Smooth muscle cell (in vitro differentiated cells): Measurements from ENCODE around the gene STK38L. TPM values are rescaled to one million over a fixed set of nuclear protein-coding genes. Genes with fewer than 3 reads are reported as not detected.

Source experiments
- DNase-seq: peaks from one replicate; lab custom pipeline; 2025; ENCODE audit not compliant: unreplicated experiment; lab: John Stamatoyannopoulos, UW
- H2AFZ ChIP-seq: fragments of 200-600 bp; sonication (generic); 2 replicates; pipeline ENCODE4 v1.6.0; 2016; ENCODE audit warnings: antibody characterized with exemption, low read depth, mild to moderate bottlenecking
- H3F3A ChIP-seq: fragments of 200-600 bp; sonication (generic); 2 replicates; pipeline ENCODE4 v1.6.0; 2017; ENCODE audit warnings: antibody characterized with exemption, low read depth
- H3K27ac ChIP-seq: fragments of 200-600 bp; sonication (generic); 2 replicates; pipeline ENCODE4 v1.5.1; 2016; ENCODE audit warnings: low read depth, mild to moderate bottlenecking
- H3K27me3 ChIP-seq: fragments of 200-600 bp; sonication (generic); 2 replicates; pipeline ENCODE4 v1.6.1; 2016; ENCODE audit warnings: low read depth, mild to moderate bottlenecking
- H3K36me3 ChIP-seq: fragments of 200-600 bp; sonication (generic); 2 replicates; pipeline ENCODE4 v1.5.1; 2016; ENCODE audit warnings: low read depth
- H3K4me1 ChIP-seq: fragments of 200-600 bp; sonication (generic); 2 replicates; pipeline ENCODE4 v1.5.1; 2016; ENCODE audit warnings: low read depth
- H3K4me2 ChIP-seq: fragments of 200-600 bp; sonication (generic); 2 replicates; pipeline ENCODE4 v1.6.0; 2016; ENCODE audit warnings: mild to moderate bottlenecking
- H3K4me3 ChIP-seq: fragments of 200-600 bp; sonication (generic); 2 replicates; pipeline ENCODE4 v1.5.1; 2016; ENCODE audit warnings: mild to moderate bottlenecking
- H3K79me2 ChIP-seq: fragments of 200-600 bp; sonication (generic); 2 replicates; pipeline ENCODE4 v1.6.0; 2016; ENCODE audit warnings: low read depth, mild to moderate bottlenecking
- H3K9ac ChIP-seq: fragments of 200-600 bp; sonication (generic); 2 replicates; pipeline ENCODE4 v1.6.0; 2016; ENCODE audit warnings: low read depth
- H3K9me3 ChIP-seq: fragments of 200-600 bp; sonication (generic); replicated peaks from 2 replicates; pipeline ENCODE4 v1.5.1; 2016; ENCODE audit warnings: low read depth
- H4K20me1 ChIP-seq: fragments of 200-600 bp; sonication (generic); 2 replicates; pipeline ENCODE4 v1.6.0; 2016; ENCODE audit warnings: low read depth
- CTCF ChIP-seq: fragments of 200-600 bp; sonication (generic); IDR thresholded peaks from 2 replicates; pipeline ENCODE4 v1.5.1; 2017; ENCODE audit warnings: borderline replicate concordance, mild to moderate bottlenecking, antibody characterized with exemption; ENCODE audit not compliant: insufficient read depth, poor library complexity, severe bottlenecking
- WGBS: methylation state at CpG from one replicate; pipeline ENCODE4 v1.1.7; 2016; ENCODE audit warnings: low lambda C conversion rate; 5-methylcytosine and 5-hydroxymethylcytosine counted together
- polyA plus RNA-seq: library from polyadenylated mRNA; unstranded; fragments of >200 nt; fragmentation: Nextera tagmentation; extraction: Ambion mirVana; gene quantifications from 2 replicates; pipeline ENCODE4 v1.2.1, GENCODE V29; 2016
- total RNA-seq: library from RNA; depleted of rRNA; stranded (reverse); fragments of >200 nt; gene quantifications from 2 replicates; pipeline ENCODE4 v1.2.3, GENCODE V29; 2014

The STK38L gene
- total and polyA plus RNA-seq, 2 experiments from 2014 or later, result 57.8 to 190 TPM

GRCh38 chr12:27333403-27334009, 89.4 kb downstream of the STK38L start:
- H3K36me3 ChIP-seq, result no peaks in the 10 kb centered on the region
- H3K27ac ChIP-seq, result no peak overlapping the region
- peaks cover 16% of the 10 kb centered on the region for H3K4me1 ChIP-seq
- no peaks in the 10 kb centered on the region for H4K20me1 ChIP-seq
- no peak overlapping the region for H2AFZ ChIP-seq
- no peaks in the 10 kb centered on the region for H3K9me3 ChIP-seq
- peaks cover 13% of the 10 kb centered on the region for H3K27me3 ChIP-seq
- H3F3A ChIP-seq, result peaks cover 24% of the 10 kb centered on the region
- no peak for DNase-seq
- H3K4me3 ChIP-seq, result peak overlapping the region; percentile 67
- WGBS, result 1% methylated on average over 40 of the region's 40 CpGs
- H3K4me2 ChIP-seq, result peak overlapping the region; percentile 86
- peaks cover 7% of the 10 kb centered on the region for H3K79me2 ChIP-seq
- no peak for TF ChIP-seq CTCF
- H3K9ac ChIP-seq, result peak overlapping the region; percentile 60

GRCh38 chr12:27334042-27334720, 90.1 kb downstream of the STK38L start:
- Histone ChIP-seq H3K9ac (no peak overlapping the region), H3K4me2 (peak overlapping the region; percentile 86), H4K20me1 (no peaks in the 10 kb centered on the region), H3K9me3 (no peaks in the 10 kb centered on the region), H3K27me3 (peaks cover 13% of the 10 kb centered on the region), H2AFZ (no peak overlapping the region), H3K27ac (no peak overlapping the region), H3K79me2 (peaks cover 7% of the 10 kb centered on the region), H3K4me3 (peak overlapping the region; percentile 67), H3K4me1 (peaks cover 16% of the 10 kb centered on the region), H3K36me3 (no peaks in the 10 kb centered on the region), H3F3A (peaks cover 24% of the 10 kb centered on the region)
- DNase-seq, result no peak
- no peak for TF ChIP-seq CTCF
- WGBS, result 41% methylated on average over 7 of the region's 7 CpGs

- Histone ChIP-seq H4K20me1 (no peaks in the 10 kb centered on the region), H3K9me3 (no peaks in the 10 kb centered on the region), H3K27ac (no peak overlapping the region), H3F3A (peaks cover 20% of the 10 kb centered on the region), H3K9ac (no peak overlapping the region), H3K4me2 (no peak overlapping the region), H3K4me1 (peaks cover 16% of the 10 kb centered on the region), H3K36me3 (no peaks in the 10 kb centered on the region), H3K27me3 (peaks cover 13% of the 10 kb centered on the region), H3K79me2 (peaks cover 7% of the 10 kb centered on the region), H2AFZ (no peak overlapping the region), H3K4me3 (no peak overlapping the region)
- no peak for DNase-seq
- WGBS, result 80% methylated on average over 6 of the region's 6 CpGs
- TF ChIP-seq CTCF, result no peak
These were observed 90.6 kb downstream of the STK38L start for GRCh38 chr12:27334721-27335082.
